ENCODE measurements around the gene SMYD3.

DNA sequence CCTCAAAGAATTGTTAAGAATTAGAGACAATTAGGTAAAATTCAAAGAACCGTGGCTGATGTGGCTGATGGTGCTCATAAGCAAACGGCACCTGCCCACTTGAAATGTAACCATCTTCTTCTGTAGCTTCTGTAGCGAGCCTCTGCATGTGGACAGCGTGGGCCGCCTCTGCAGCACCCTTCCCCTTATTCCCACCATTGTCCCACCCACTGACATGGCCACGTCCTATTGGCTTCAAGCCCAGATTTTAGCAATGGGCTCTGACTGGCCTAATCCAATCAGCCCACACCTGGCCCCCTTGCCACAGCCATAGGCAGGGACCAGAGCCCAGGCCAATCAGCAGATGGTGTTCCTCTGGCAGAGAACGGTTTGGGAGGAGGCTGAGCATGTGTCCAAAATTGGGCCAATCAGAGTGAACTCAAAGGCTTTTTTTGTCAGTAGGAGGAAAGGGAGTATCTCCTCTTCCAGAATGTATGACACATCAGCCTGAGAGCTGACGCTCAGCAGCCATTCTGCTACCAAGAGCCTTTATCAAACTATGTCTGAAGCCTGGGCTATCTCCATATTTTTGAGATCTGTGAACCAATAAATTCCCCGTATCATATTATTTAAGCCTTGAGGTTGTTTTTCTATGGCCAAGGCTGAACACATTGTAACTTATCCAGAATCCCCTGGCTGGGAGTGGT is 518.5 kb downstream of the SMYD3 start:
- TF ChIP-seq CTCF (IDR thresholded peaks at IDR 0.05; ENCODE audit: borderline replicate concordance, extremely low read depth, low read length, poor library complexity, severe bottlenecking) (no peak), EZH2 (IDR thresholded peaks at IDR 0.05; ENCODE audit: borderline replicate concordance, low read depth, low read length, severe bottlenecking) (no peak)

All from DND-41 (cell line).